K562 (cell line): ENCODE results near the gene TTC31. TPM values are rescaled to one million over a fixed set of nuclear protein-coding genes. Genes with fewer than 3 reads are reported as not detected.

Experiments
- ATAC-seq: fragments of 200-7000 bp; cut with Tn5 transposase; 3 replicates; pipeline ENCODE4 v1.9.1; 2020; ENCODE audit warnings: moderate library complexity
- BruUV-seq: library from RNA; stranded (reverse); fragments of 400-500 nt; replicated peaks from 2 replicates; lab custom pipeline; 2021; lab: Mats Ljungman, UMichigan
- CTCF ChIA-PET: fragments of 300-600 bp; formaldehyde crosslinking; extraction: SDS; loops from one replicate; lab custom pipeline; 2021; ENCODE audit warnings: low intra/inter-chr PET ratio; lab: Yijun Ruan, JAX
- POLR2A ChIA-PET: fragments of 300-600, 350-650 bp; sonication (Branson Sonifier 250); formaldehyde crosslinking; extraction: SDS; loops from one replicate; lab custom pipeline; 2021; ENCODE audit warnings: antibody characterized with exemption, inconsistent platforms; lab: Yijun Ruan, JAX
- DNase-seq, 4 experiments: peaks; one replicate each; pipeline versions ENCODE4 v3.0.0 to v3.0.0-alpha.2; 2011 to 2018; ENCODE audit warnings: low spot score in 3 of 4, mixed read lengths in 3 of 4; ENCODE audit errors: extremely low read depth in 1 of 4
- FAIRE-seq: peaks from 2 replicates; lab custom pipeline; 2011; peaks lifted over from hg19 to GRCh38; lab: Jason Lieb, UNC
- H2AFZ ChIP-seq: 2 replicates; pipeline ENCODE4 v1.6.0; 2011; ENCODE audit warnings: low read depth, low read length, control low read depth, inconsistent platforms
- H3K27ac ChIP-seq: fragments of 200-600 bp; 3 replicates; pipeline ENCODE4 v1.8.0; 2011; ENCODE audit warnings: low read depth, mild to moderate bottlenecking, control low read depth, inconsistent platforms, low read length, moderate library complexity, mixed read lengths; ENCODE audit errors: extremely low read depth
- H3K27me3 ChIP-seq, 2 experiments: fragments of 300-600 bp in 1 of 2; 2 replicates in 1 of 2; 3 replicates in 1 of 2; pipeline versions ENCODE4 v1.6.0 to v1.8.0; 2011; ENCODE audit warnings: inconsistent platforms in 2 of 2, low read length in 2 of 2, mild to moderate bottlenecking in 1 of 2, mixed read lengths in 1 of 2, moderate library complexity in 1 of 2; ENCODE audit not compliant: control insufficient read depth in 2 of 2, insufficient read depth in 2 of 2
- H3K36me3 ChIP-seq: fragments of 300-600 bp; 3 replicates; pipeline ENCODE4 v1.8.0; 2011; ENCODE audit warnings: mild to moderate bottlenecking, low read length, inconsistent platforms; ENCODE audit not compliant: control insufficient read depth, insufficient read depth
- H3K4me1 ChIP-seq, 2 experiments: fragments of 200-600 bp in 1 of 2; replicated peaks in 1 of 2; 2 replicates in 1 of 2; 3 replicates in 1 of 2; pipeline versions ENCODE4 v1.5.1 to v1.8.0; 2011; ENCODE audit warnings: inconsistent platforms in 2 of 2, low read length in 2 of 2, mild to moderate bottlenecking in 1 of 2, mixed read lengths in 1 of 2, moderate library complexity in 1 of 2; ENCODE audit not compliant: control insufficient read depth in 2 of 2, insufficient read depth in 2 of 2
- H3K4me2 ChIP-seq: 2 replicates; pipeline ENCODE4 v1.6.1; 2011; ENCODE audit warnings: low read length, control low read depth, inconsistent platforms, mixed read lengths; ENCODE audit not compliant: insufficient read depth
- H3K4me3 ChIP-seq: fragments of 200-600 bp; sonication (generic), shearing (Covaris generic); 2 replicates; pipeline ENCODE4 v1.5.1; 2016; ENCODE audit warnings: control low read depth, inconsistent platforms
- H3K79me2 ChIP-seq: fragments of 200-600 bp; 3 replicates; pipeline ENCODE4 v1.8.0; 2011; ENCODE audit warnings: low read length, inconsistent platforms; ENCODE audit not compliant: control insufficient read depth, insufficient read depth
- H3K9ac ChIP-seq, 2 experiments: 2 replicates each; pipeline versions ENCODE4 v1.6.0 to v1.6.1; 2011; ENCODE audit warnings: low read depth in 2 of 2, low read length in 2 of 2, control low read depth in 1 of 2, inconsistent platforms in 1 of 2, mild to moderate bottlenecking in 1 of 2, mixed read lengths in 1 of 2; ENCODE audit not compliant: insufficient read depth in 1 of 2
- H3K9me1 ChIP-seq: one replicate; pipeline ENCODE4 v1.6.0; 2011; ENCODE audit warnings: inconsistent platforms, mild to moderate bottlenecking, low read length, moderate library complexity; ENCODE audit not compliant: control insufficient read depth, insufficient read depth
- H3K9me3 ChIP-seq: replicated peaks from 2 replicates; pipeline ENCODE4 v1.5.1; 2011; ENCODE audit warnings: low read depth, low read length, inconsistent platforms; ENCODE audit not compliant: control insufficient read depth, insufficient read depth
- H4K20me1 ChIP-seq: replicated peaks from 2 replicates; pipeline ENCODE4 v1.6.1; 2011; ENCODE audit warnings: low read length, inconsistent platforms, mixed read lengths; ENCODE audit not compliant: control insufficient read depth, insufficient read depth
- ARID4B ChIP-seq: sonication (generic); formaldehyde crosslinking; IDR thresholded peaks from 2 replicates; pipeline ENCODE4 v1.8.0; 2022; ENCODE audit warnings: mild to moderate bottlenecking, missing genetic modification reagents
- DACH1 ChIP-seq: fragments of 450-650 bp; IDR thresholded peaks from 2 replicates; pipeline ENCODE4 v1.6.1; 2018; ENCODE audit not compliant: partially characterized antibody
- DPF2 ChIP-seq: fragments of 450-650 bp; IDR thresholded peaks from 2 replicates; pipeline ENCODE4 v1.6.1; 2016
- EP400 ChIP-seq: fragments of 450-650 bp; IDR thresholded peaks from 2 replicates; pipeline ENCODE4 v1.6.1; 2017; ENCODE audit warnings: antibody characterized with exemption, mild to moderate bottlenecking, moderate library complexity
- FUS ChIP-seq: fragments of 200-400 bp; formaldehyde crosslinking; optimal IDR thresholded peaks from 2 replicates; pipeline ENCODE3; 2017; ENCODE audit warnings: low read depth, low read length
- TSHZ1 ChIP-seq: fragments of 250-450 bp; sonication (Bioruptor Pico); IDR thresholded peaks from 2 replicates; pipeline ENCODE4 v1.4.0; 2020; ENCODE audit warnings: mild to moderate bottlenecking, moderate library complexity
- ZNF274 ChIP-seq: IDR thresholded peaks from 2 replicates; pipeline ENCODE4 v1.6.1; 2011; ENCODE audit warnings: low read depth, mild to moderate bottlenecking, low read length, moderate library complexity, borderline replicate concordance
- ZNF609 ChIP-seq: sonication (generic); formaldehyde crosslinking; IDR thresholded peaks from 2 replicates; pipeline ENCODE4 v1.8.1; 2023; ENCODE audit warnings: missing genetic modification reagents, mild to moderate bottlenecking, borderline replicate concordance
- WGBS: fragments of 100-300 bp; shearing (Covaris generic); methylation state at CpG from one replicate; pipeline ENCODE4 v1.1.6; 2016; ENCODE audit warnings: low coverage, mixed read lengths; ENCODE audit not compliant: insufficient coverage; ENCODE audit errors: missing lambda C conversion rate; 5-methylcytosine and 5-hydroxymethylcytosine counted together
- in situ Hi-C: fragments of 300-500 bp; cut with MboI; formaldehyde crosslinking; loops from 4 replicates; pipeline ENCODE4 v1.15.0; 2018; ENCODE audit warnings: inconsistent platforms, mixed read lengths
- intact Hi-C: fragments of 100-400 bp; cut with micrococcal nuclease; formaldehyde crosslinking; loops from 2 replicates; pipeline ENCODE4 v1.14.2; 2022
- polyA plus RNA-seq, 8 experiments: library from polyadenylated mRNA; depleted of rRNA in 4 of 8; stranded (reverse) in 5 of 8; unstranded in 3 of 8; fragments of >200 nt; fragmentation: Nextera tagmentation in 2 of 8; fragmentation: Illumina TruSeq in 1 of 8; extraction: Ambion mirVana in 2 of 8; extraction: Trizol in 1 of 8; gene quantifications; 2 replicates each; pipeline versions ENCODE4 v1.2.1 to v1.2.3, GENCODE V29; 2011 to 2014; ENCODE audit warnings: inconsistent platforms in 1 of 8, missing spikeins in 1 of 8
- total RNA-seq, 7 experiments: library from RNA; depleted of rRNA in 6 of 7; stranded (reverse); fragments of >200 nt in 6 of 7; fragmentation: Illumina TruSeq in 2 of 7; extraction: Trizol in 2 of 7; gene quantifications; 2 replicates each; pipeline versions ENCODE4 v1.2.1 to v1.2.3, GENCODE V29; 2011 to 2021; ENCODE audit warnings: low replicate concordance in 1 of 7

Gene TTC31
- total and polyA plus RNA-seq, 9 of the 15 experiments (the other 6 are each of a cell fraction or from before 2014, with no cell fraction given): 4.7 to 30.5 (median 15.9) TPM

GRCh38 chr2:74447230-74447999, 35.5 kb upstream of the TTC31 start:
- BruUV-seq: no TSS peak
- in situ Hi-C loops (no loop called here), intact Hi-C loops (no loop called here)
- ChIA-PET POLR2A (interaction anchor here (0.6 to 0.9 kb wide), 4 partner anchors 14 to 134 kb away, joined by 3 to 4 read pairs (median 3); partner anchors contain the start of gene C2orf81), CTCF (no interaction called here)
- WGBS: 63% methylated on average over 5 of the region's 5 CpGs
- no peak for ATAC-seq
- Histone ChIP-seq H3K4me2 (no peak overlapping the region), H3K9me3 (no peaks in the 10 kb centered on the region), H3K27ac (no peak overlapping the region), H3K9me1 (no peaks in the 10 kb centered on the region), H3K79me2 (no peaks in the 10 kb centered on the region), H3K9ac (no peak overlapping the region), H3K27me3 (no peaks in the 10 kb centered on the region), H3K36me3 (no peaks in the 10 kb centered on the region), H4K20me1 (no peaks in the 10 kb centered on the region), H2AFZ (no peak overlapping the region), H3K4me3 (no peak overlapping the region), H3K4me1 (peaks cover 8 to 10% of the 10 kb centered on the region in 2 experiments; a peak in 3 of 5 replicates)
- no peak for DNase-seq
- FAIRE-seq: no peak
- TF ChIP-seq EP400: no peak
- no peak for TF ChIP-seq DACH1
- TF ChIP-seq ZNF609 (CRISPR knock-in tag): no peak
- TF ChIP-seq ARID4B (CRISPR knock-in tag): no peak
- TF ChIP-seq DPF2: no peak
- no peak for TF ChIP-seq ZNF274
- no peak for TF ChIP-seq TSHZ1 (CRISPR knock-in tag)
- no peak for TF ChIP-seq FUS
